Sigmoid colon (tissue), 7 donors: ENCODE results near the gene CTIF. TPM values are rescaled to one million over a fixed set of nuclear protein-coding genes. Genes with fewer than 3 reads are reported as not detected.

Experiments used
- DNase-seq: peaks from one replicate; pipeline ENCODE4 v3.0.0-alpha.2; 2019
- H3K27ac ChIP-seq, 4 donors: fragments of 200-600 bp; sonication (generic); one replicate each; pipeline ENCODE4 v1.5.1; 2016 to 2019; ENCODE audit warnings: mild to moderate bottlenecking in 1 of 4
- H3K27me3 ChIP-seq, 3 donors: fragments of 200-600 bp; sonication (generic); one replicate each; pipeline ENCODE4 v1.5.1; 2019; ENCODE audit warnings: mild to moderate bottlenecking in 1 of 3
- H3K36me3 ChIP-seq, 4 donors: fragments of 200-600 bp; sonication (generic); one replicate each; pipeline ENCODE4 v1.5.1; 2016 to 2019
- H3K4me1 ChIP-seq, 4 donors: fragments of 200-600 bp; sonication (generic); one replicate each; pipeline ENCODE4 v1.5.1; 2017 to 2019
- H3K4me3 ChIP-seq, 4 donors: fragments of 200-600 bp; sonication (generic); one replicate each; pipeline ENCODE4 v1.5.1; 2017 to 2019; ENCODE audit warnings: mild to moderate bottlenecking in 2 of 4, moderate library complexity in 1 of 4
- H3K9me3 ChIP-seq, 4 donors: fragments of 200-600 bp in 3 of 4; sonication (generic) in 3 of 4; one replicate each; pipeline versions ENCODE4 v1.5.1 to v1.6.1; 2013 to 2019
- CTCF ChIP-seq, 4 experiments: fragments of 450-650 bp in 3 of 4; fragments of 200-600 bp in 1 of 4; IDR thresholded peaks; one replicate each; pipeline ENCODE4 v1.5.1; 2016 to 2019; ENCODE audit warnings: antibody characterized with exemption in 4 of 4, mild to moderate bottlenecking in 3 of 4, moderate library complexity in 2 of 4
- EP300 ChIP-seq, 4 donors: sonication (generic); formaldehyde crosslinking; IDR thresholded peaks; one replicate each; pipeline ENCODE4 v1.6.1; 2017; ENCODE audit warnings: antibody characterized with exemption in 4 of 4
- POLR2A ChIP-seq, 2 donors: fragments of 450-650 bp; IDR thresholded peaks; one replicate each; pipeline ENCODE4 v1.6.1; 2016; ENCODE audit warnings: antibody characterized with exemption in 2 of 2, mild to moderate bottlenecking in 2 of 2, moderate library complexity in 2 of 2
- POLR2AphosphoS5 ChIP-seq, 4 donors: sonication (generic); formaldehyde crosslinking; IDR thresholded peaks; one replicate each; pipeline ENCODE4 v1.6.1; 2017; ENCODE audit warnings: antibody characterized with exemption in 4 of 4
- WGBS, 2 donors: extraction: QIAGEN DNeasy Blood & Tissue Kit; methylation state at CpG; one replicate each; pipeline ENCODE4 v1.1.7; 2013; 5-methylcytosine and 5-hydroxymethylcytosine counted together
- intact Hi-C: fragments of 100-400 bp; cut with DNase I; formaldehyde crosslinking; loops from one replicate; pipeline ENCODE4 v1.15.1; 2023
- polyA plus RNA-seq, 3 donors: library from polyadenylated mRNA; stranded (reverse); fragments of 200-250 nt; gene quantifications; one replicate each; pipeline ENCODE4 v1.2.3, GENCODE V29; 2013
- total RNA-seq, 4 donors: library from RNA; depleted of rRNA; stranded (reverse); fragments of >200 nt; gene quantifications; one replicate each; pipeline ENCODE4 v1.1.0, GENCODE V29; 2016
- donor health status: healthy with polysubstance abuse.
- donor health status: Bipolar disorder and iron deficiency.
- donor health status: healthy.

The CTIF gene
- total and polyA plus RNA-seq, 7 donors, result 3.6 to 65.9 (median 22.5) TPM

- TF ChIP-seq POLR2A (IDR thresholded peaks at IDR 0.05) (no peak), EP300 (IDR thresholded peaks at IDR 0.05) (no peak), POLR2AphosphoS5 (IDR thresholded peaks at IDR 0.05) (no peak), CTCF (IDR thresholded peaks at IDR 0.05) (no peak)
- Histone ChIP-seq H3K27ac (no peak overlapping the region), H3K27me3 (no peaks in the 10 kb centered on the region), H3K4me1 (peaks cover 0 to 59% (median 35%) of the 10 kb centered on the region in 4 donors), H3K36me3 (no peaks in the 10 kb centered on the region), H3K9me3 (no peaks in the 10 kb centered on the region), H3K4me3 (no peak overlapping the region)
- 94 to 95% methylated on average over 9 of the region's 9 CpGs for WGBS, 2 donors
- DNase-seq, result peak; percentile 37
- intact Hi-C loops, result no loop called here
Observed at GRCh38 chr18:48831113-48831759, 292.4 kb downstream of the CTIF start.

- peaks cover 0 to 55% (median 34%) of the 10 kb centered on the region in 4 donors for H3K4me1 ChIP-seq
- H3K27me3 ChIP-seq, result no peaks in the 10 kb centered on the region
- no peak for TF ChIP-seq POLR2AphosphoS5 (IDR thresholded peaks at IDR 0.05)
- no peak for TF ChIP-seq POLR2A (IDR thresholded peaks at IDR 0.05)
- TF ChIP-seq CTCF (IDR thresholded peaks at IDR 0.05), result no peak
- no peak for TF ChIP-seq EP300 (IDR thresholded peaks at IDR 0.05)
- no peak for DNase-seq
- H3K9me3 ChIP-seq, result no peaks in the 10 kb centered on the region
- no peaks in the 10 kb centered on the region for H3K36me3 ChIP-seq
- WGBS, 2 donors, result 91 to 92% methylated on average over 6 of the region's 6 CpGs
- H3K4me3 ChIP-seq, result no peak overlapping the region
- intact Hi-C loops, result no loop called here
- H3K27ac ChIP-seq, result no peak overlapping the region
Observed at GRCh38 chr18:48831802-48832201, 293.0 kb downstream of the CTIF start.

- Histone ChIP-seq H3K4me3 (no peak overlapping the region), H3K27ac (peak overlapping the region in 1 of 4 donors; percentile 27), H3K9me3 (no peaks in the 10 kb centered on the region), H3K27me3 (no peaks in the 10 kb centered on the region), H3K36me3 (no peaks in the 10 kb centered on the region), H3K4me1 (peaks cover 0 to 42% (median 21%) of the 10 kb centered on the region in 4 donors)
- no peak for DNase-seq
- intact Hi-C loops, result no loop called here
- 51 to 69% methylated on average over 16 of the region's 16 CpGs for WGBS, 2 donors
- TF ChIP-seq POLR2AphosphoS5 (IDR thresholded peaks at IDR 0.05), result peak in 1 of 4 donors; percentile 14
- TF ChIP-seq CTCF (IDR thresholded peaks at IDR 0.05), result no peak
Observed at GRCh38 chr18:48832938-48833700, 294.3 kb downstream of the CTIF start.

- WGBS, 2 donors, result 51 to 77% methylated on average over 13 of the region's 13 CpGs
- no peak overlapping the region for H3K4me3 ChIP-seq
- intact Hi-C loops, result no loop called here
- peaks cover 0 to 39% (median 14%) of the 10 kb centered on the region in 4 donors for H3K4me1 ChIP-seq
- TF ChIP-seq CTCF (IDR thresholded peaks at IDR 0.05) (no peak), POLR2A (IDR thresholded peaks at IDR 0.05) (no peak), POLR2AphosphoS5 (IDR thresholded peaks at IDR 0.05) (no peak), EP300 (IDR thresholded peaks at IDR 0.05) (no peak)
- H3K27me3 ChIP-seq, result no peaks in the 10 kb centered on the region
- no peaks in the 10 kb centered on the region for H3K9me3 ChIP-seq
- H3K36me3 ChIP-seq, result no peaks in the 10 kb centered on the region
- no peak for DNase-seq
- H3K27ac ChIP-seq, result no peak overlapping the region
Observed at GRCh38 chr18:48833701-48834412, 295.0 kb downstream of the CTIF start.
